IPS-NIHi7 (cell line): ENCODE data around the gene IGDCC3.

Experiments
- DNase-seq: peaks from one replicate; pipeline ENCODE4 v3.0.0; 2012; ENCODE audit warnings: mixed read lengths; ENCODE audit errors: extremely low spot score

The IGDCC3 gene

DNA sequence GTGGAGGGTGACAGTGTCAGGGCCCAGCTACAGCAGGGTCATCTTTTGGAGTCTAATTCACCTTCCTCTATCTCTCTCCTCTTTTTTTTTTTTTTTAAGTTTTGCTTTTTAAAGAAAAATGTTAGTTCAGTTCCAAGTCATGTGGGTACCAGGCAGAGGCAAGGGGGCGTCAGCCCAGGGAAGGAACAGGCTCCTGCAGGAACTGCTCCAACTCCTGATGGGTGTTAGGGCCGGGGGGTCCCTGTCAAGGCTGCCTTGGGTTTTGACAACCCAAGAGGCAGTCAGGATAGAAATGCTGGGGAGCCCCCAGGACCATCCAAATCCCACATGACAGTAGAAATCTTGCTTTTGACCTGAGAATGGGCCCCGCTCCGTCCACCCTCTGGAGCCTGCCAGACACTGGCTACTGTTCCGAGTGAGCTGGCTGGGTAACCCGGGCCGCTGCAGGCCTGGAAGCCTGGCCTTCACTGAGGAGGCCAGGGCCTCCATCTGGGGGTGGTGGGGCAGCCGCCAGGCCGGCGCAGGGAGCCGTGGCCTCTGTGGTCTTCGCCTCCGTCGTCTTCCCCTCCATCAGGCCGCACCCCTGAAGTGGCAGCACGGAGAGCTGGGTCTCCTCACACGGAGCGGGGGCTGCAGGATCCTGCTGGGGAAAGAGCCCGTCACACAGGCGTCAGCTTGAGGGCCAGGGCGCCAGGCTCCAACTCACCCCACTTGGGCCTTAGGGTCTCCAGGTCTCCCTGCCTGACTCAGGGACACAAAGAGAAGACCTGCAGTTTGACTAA is 49.1 kb downstream of the IGDCC3 start:
- DNase-seq = peak; percentile 2

DNA sequence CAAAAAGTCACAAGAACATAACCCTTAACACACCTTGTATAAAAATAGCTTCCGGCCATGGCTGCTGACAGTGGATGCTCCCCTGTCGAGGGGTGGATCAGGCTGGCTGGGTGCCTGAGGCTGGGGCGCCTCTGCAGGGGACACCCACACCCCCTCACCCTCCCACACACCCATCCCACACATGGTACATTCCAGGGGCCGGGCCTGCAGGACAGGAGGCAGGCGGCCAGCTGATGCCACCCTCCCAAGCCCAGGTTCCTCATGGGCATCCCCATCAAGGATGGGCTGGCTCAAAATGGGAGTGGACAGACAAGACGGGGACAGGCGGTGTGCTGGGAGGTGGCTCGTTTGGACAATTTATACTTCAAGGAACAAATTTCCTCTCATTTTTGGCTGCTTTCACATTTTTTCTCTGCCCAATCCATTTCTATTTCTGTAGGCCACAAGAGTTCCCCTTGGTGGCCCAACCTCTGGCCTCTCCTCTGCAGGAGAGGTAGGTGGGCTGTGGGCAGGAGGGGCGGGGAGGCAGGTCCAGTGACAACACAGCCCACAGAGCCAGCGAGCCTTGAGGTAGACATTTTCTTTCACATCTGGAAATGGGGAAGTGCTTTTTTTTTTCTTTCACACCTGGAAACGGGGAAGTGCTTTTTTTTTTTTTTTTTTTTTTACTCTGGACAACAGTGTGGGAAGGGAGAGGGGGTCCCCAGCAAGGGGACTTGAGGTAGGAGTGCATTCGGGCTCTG is 50.0 kb downstream of the IGDCC3 start:
- peak; percentile 3 for DNase-seq

DNA sequence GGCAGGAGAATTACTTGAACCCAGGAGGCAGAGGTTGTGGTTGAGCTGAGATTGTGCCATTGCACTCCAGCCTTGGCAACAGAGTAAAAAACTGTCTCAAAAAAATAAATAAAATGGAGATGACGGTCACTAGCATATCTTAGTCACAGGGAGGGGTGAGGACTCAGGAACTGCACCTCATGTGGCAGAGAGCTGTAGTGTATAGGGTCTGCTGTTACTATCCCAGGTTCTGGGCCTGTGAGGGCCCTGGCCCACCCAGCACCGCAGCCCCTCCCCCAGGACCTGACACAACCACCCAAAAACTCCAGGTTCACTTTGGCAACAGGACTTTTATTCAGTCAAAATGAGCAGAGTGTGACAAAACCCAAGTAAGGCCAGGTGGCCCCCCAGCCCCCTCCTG is 51.0 kb downstream of the IGDCC3 start:
- DNase-seq = no peak

DNA sequence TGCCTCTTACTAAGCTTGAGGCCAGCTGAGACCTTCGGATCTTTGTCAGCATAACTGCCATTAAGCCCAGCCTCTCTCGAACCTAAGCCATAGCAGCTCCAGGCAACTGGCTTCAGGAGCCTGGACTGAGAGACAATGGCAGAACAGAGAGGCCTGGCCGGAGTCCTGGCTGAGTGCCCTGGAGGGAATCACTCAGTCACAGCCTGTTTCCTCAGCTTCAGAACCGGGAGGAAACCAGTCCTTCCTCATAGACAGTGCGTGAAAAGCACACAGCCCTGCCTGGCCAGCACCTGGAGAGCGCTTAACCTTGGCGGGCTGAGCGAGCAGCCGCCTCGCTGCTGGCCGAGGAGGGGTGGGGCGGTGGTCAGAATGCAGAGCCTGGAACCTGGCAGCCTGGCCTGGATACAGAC is 51.7 kb downstream of the IGDCC3 start:
- peak; percentile 72 for DNase-seq

DNA sequence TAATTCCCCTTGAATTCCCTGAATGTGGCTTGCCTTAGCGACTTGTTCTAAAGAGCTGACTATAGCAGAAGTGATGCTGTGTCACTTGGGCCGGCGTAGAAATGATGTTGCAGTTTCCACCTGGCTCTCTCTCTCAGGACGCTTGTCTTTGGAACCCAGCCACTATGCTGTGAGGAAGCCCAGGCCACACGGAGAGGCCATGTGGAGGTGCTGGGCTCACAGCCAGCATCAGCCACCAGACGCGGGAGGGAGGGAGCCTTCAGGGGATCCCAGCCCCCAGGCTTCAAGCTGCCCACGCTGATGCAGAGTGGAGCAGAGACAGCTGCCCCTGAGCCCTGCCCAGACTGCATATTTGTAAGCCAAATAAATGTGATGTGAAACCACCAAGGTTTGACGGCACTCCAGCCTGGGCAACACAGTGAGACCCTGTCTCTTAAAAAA is 54.7 kb downstream of the IGDCC3 start:
- DNase-seq = peak; percentile 11

DNA sequence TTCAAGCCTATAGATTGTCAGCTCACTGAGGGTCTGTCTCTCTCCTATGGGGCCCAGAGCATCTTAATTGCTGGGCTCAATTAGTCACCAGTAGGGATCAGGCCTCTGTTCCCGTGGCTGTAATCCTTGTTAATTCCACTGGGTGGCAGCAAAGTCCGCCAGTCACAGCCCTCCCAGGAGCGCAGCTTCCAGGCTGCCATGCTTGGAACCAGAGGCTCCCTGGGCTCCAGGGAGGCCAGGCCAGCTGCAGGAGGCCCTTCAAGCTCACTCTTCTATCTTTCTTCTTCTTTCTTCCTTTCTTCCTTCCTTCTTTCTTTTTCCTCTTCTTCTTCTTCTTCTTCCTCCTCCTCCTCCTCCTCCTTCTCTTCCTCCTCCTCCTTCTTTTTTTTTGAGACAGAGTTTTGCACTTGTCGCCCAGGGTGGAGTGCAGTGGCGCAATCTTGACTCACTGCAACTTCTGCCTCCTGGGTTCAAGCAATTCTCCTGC is 58.9 kb downstream of the IGDCC3 start:
- peak; percentile 94 for DNase-seq

DNA sequence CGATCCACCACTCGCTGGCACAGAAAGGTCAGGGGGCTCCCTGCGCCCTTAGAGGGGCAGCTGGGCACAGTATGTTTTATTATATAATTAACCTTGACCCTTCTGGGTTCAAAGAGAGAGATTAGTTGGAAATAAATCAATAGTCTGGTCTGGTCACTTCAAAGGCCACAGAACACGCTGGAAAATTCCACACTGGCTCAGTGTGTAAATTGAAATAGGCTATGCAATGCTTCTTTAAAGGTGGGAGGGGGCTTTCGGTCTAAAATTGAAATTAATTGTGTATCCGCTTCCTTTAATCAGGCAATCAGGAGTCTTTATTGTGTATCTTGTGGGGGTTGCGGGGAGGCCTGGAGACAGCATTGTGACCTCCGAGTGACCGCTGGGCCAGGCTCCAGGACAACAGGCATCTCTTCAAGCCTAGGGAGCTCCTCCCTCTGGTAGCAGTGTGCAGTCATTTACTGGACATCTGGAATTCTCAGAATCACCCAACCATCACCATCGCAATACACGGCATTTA is 65.3 kb downstream of the IGDCC3 start:
- DNase-seq = no peak

DNA sequence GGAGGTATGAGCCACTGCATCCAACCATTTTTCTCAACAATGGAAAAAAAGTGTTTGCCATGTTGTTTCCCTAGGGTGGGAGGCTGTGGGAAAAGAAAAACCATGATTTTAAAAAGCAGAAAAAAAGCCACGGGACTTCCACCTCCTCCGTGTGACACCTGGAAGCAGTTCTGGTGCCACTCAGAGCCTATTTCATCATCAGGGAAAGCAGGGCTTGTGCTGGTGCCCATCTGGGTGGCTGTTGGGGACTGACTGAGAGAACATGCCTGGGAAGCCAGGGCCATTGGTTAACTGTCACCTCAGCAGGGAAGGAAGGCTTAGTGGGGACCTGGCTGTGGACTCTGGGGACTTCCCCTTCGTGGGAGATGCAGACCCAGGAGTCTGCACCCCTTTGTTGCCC is 66.0 kb downstream of the IGDCC3 start:
- peak; percentile 6 for DNase-seq

DNA sequence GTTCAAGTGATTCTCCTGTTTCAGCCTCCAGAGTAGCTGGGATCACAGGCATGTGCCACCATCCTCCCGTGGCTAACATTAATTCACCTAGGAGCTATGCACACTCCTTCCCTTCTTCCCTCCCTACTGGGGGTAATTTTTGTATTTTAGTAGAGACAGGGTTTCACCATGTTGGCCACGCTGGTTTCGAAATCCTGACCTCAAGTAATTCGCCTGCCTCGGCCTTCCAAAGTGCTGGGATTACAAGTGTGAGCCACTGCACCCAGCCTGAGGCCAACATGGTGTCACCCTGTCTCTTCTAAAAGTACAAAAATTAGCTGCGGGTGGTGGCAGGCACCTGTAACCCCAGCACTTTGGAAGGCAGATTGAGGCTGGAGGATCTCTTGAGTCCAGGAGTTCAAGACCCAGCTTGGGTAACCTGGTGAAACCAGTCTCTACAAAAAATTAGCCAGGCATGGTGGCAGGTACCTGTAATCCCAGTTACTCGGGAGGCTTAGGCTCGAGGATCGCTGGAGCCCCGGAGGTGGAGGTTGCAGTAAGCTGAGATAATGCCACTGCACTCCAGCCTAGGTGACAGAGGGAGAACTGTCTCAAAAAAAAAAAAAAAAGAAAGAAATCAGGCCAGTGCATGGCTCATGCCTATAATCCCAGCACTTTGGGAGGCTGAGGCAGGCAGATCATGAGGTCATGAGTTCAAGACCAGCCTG is 67.2 kb downstream of the IGDCC3 start:
- no peak for DNase-seq

DNA sequence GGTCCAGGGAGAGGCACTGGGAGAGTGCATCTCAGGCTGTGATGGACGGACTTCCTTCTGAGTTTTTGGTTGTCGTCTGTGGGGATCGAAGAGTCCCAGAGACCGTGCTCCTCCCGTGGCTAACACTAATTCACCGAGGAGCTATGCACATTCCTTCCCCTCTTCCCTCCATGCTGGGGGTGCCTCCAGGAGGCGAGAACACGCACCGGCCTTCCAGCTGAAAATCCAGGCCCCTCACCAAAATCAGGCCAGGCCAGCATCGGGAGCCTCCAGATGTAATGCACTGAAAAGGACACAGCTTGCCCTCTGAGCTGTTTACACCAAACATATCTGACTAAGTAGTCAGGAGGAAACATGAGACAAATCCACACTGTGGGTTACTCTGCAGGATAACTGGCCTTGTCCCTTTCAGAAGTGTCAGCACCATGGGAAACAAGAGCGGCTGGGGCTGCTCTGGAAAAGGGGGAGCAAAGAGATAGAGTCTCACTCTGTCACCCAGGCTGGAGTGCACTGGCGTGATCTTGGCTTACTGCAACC is 67.9 kb downstream of the IGDCC3 start:
- DNase-seq = peak; percentile 7

DNA sequence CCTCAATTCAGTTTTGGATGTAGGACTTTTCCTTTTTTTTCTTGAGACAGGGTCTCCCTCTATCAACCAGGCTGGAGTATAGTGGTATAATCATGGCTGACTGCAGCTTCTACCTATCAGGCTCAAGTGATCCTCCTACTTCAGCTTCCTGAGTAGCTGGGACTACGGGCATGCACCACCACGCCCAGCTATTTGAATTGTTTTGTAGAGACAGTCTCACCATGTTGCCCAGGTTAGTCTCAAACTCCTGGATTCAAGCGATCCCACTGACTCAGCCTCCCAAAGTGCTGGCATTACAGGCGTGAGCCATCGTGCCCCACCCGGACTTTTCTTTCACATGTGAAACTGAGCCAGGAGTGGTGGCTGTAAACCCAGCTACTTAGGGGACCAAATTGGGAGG is 69.8 kb downstream of the IGDCC3 start:
- DNase-seq = no peak

DNA sequence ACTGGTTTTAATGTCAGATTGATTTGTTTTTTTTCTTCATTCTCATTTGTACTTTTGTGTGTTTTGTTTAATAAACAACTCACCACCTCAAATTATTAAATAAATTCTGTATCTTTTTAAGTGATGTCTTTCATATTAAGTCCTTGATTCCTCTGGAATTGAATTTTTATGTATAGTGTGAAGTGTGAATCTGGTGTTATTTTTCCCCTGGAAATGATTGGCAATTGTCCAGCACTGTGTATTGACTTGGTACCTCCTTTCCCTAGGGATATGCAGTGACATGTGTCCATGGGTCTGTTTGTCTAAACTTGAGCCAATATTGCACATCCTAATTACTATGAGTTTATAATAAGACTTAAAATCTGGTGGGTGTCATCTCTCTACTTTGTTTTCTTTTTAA is 71.3 kb downstream of the IGDCC3 start:
- DNase-seq = no peak

DNA sequence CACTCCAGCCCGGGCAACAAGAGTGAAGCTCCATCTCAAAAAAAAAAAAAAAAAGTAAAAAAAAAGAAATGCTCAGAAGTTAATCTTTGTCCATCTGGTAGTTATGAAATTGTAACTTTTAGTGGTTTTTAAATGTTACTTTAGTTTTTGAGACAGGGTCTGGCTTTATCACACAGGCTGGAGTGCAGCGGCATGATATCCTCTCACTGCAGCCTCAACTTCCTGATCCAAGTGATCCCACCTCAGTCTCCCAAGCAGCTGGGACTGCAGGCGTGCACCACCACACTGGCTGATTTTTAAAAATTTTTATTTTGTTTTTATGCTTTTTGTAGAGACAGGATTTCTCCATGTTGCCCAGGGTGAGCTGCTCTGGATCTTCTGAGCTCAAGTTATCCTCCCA is 72.0 kb downstream of the IGDCC3 start:
- DNase-seq = no peak

DNA sequence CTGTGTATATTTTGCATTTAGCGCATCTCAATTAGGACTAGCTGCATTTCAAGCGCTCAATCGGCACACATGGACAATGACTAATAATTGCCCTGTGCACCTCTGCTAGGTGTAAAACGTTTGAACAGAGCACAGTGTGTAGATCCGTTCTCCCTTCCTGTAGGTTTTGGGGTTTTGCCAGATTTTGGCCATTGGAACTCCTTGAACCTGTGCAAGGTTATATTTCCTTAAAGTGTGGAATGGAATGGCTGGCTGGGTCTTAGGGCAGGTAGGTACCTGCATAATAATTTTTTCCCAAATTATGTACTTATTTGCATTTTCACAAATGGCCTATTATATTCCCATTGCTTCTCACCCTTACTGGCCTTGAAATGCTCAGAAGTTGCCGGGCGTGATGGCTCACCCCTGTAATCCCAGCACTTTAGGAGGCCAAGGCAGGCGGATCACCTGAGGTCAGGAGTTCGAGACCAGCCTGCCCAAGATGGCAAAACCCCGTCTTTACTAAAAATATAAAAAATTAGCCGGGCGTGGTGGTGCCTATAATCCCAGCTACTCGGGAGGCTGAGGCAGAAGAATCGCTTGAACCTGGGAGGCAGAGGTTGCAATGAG is 72.5 kb downstream of the IGDCC3 start:
- no peak for DNase-seq

DNA sequence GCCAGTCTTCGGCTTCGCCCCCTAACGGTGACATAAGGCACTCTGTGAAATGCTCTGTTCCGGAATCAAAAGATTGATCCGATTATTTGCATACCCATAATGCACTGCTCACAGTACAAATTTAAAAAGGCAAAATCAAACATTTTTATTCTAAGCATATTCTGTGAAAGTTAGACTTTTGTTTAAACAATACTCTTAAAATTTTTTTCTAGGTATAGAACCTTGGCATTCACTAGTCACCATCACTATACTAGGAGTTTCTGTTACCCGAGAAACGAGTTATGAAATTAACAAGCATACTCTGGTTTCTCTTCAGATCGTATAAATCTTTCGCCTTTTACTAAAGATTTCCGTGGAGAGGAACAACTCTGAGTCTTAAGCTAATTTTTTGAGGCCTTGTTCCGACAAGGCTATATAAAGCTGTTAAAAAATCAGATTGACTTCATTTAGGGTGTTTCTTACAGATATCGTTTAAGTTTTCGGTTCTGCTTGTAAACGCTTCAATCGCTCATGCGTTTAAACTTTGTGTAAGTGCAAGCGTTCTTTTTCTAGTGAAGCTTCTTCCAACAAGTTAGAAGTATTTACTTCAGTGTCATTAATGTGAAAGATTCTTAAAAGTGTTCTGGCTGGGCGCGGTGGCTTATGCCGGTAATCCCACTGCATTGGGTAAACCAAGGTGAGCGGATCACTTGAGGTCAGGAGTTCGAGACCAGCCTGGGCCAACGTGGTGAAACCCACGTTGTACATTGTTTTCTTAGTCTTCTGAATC is 73.2 kb downstream of the IGDCC3 start, which contains the start of gene RNU5B-1:
RNU5B-1 (plus strand) TSS at position 297 of the 769 bp plus-strand sequence.
- peak; percentile 67 for DNase-seq

DNA sequence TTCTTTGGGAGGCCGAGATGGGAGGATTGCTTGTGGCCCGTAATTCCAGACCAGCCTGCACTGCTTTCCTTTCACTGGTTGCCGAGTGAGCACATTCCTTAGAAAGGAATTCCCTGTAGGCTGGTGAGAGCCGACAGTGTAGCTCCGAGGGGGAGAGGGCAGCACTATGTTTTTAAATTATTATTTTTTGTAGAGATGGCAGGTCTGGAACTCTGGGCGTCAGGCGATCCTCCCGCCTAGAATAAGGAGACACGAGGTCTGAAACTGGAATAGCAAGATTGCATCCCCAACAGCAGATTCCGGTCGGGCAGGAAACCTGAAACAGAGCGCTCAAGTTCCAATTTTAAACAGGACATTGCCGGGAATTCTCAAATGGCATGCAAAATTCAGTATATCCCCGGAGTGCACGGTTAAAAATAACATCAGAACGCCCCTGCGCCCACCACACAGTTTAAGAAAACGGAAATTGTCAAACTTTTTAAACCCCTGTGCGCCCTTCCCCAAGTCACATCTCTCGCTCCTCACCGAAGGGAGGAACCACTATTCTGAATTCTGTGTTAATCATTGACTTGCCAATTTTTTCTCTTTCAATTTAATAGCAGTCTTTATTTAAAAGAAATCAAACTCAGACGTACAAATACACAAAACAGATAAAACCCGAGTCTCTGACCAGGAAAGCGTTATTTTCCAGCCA is 74.0 kb downstream of the IGDCC3 start:
- no peak for DNase-seq

DNA sequence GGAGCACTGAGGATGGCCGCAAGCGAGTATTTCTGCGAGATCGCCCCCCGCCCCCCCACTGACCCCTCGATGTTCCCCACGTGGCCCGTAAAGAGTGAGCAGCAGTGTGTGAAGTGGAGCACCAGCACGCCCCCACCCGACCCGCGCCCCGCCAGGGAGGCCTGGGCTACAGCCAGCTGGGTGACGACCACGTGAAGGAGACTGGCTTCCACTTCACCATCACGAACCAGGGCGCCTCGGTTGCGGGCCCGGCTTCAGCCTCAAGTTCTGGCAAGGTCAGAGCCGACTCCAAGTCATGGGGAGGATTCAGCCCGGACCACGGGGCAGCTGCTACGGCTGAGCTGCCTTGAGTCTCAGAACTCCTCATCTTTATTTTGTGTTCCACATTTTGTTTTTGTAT is 75.7 kb downstream of the IGDCC3 start:
- no peak for DNase-seq

DNA sequence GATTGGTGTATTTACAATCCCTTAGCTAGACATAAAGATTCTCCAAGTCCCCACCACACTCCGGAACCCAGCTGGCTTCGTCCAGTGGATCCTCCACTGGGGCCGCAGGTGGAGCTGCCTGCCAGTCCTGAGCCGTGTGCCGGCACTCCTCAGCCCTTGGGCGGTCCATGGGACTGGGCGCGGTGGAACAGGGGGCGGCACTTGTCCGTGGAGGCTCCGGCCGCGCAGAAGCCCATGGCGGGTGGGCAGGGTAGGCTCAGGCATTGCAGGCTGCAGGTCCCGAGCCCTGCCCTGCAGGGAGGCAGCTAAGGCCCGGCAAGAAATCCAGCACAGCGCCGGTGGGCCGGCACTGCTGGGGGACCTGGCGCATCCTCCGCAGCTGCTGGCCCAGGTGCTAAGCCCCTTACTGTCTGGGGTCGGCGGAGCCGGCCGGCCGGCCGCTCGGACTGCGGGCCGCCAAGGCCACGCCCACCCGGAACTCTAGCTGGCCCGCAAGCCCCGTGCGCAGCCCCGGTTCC is 76.8 kb downstream of the IGDCC3 start:
- no peak for DNase-seq

DNA sequence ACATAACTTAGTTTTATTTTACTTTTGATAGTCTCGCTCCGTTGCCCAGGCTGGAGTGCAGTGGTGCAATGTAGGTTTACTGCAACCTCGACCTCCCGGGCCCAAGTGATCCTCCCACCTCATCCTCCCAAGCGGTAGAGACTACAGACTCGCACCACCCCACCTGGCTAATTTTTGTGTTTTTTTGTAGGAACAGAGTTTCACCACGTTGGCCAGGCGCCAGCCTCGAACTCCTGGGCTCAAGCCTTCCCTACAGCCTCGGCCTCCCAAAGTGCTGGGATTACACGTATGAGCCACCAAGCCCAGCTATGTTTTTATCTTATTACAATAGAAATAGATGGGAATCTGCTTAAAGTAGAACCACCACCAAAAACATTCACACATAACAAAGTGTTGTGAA is 79.1 kb downstream of the IGDCC3 start:
- no peak for DNase-seq
